Measurements from ENCODE around the gene RCAN1.
A peak's percentile ranks its signal among the peaks of the same experiment; 100 is the strongest.

The RCAN1 gene

DNA sequence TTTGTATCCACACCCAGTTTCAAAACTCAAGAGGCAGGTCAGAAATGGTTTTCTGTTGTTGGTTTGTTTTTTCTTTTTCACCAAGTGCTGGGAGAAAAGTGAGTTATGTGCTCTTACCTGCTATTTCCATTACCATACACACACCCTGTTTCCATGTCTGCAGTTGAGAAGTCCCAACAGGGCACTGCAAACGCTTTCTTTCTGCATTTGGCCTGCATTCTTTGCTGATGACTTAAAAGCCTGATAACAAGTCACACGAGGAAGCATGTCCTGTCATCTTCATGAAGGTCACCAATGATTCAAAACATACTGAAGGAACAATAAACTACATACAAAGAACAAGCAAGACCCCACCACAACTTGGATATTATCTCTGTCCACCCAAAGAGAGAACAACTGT is 78.1 kb downstream of the RCAN1 start:
- DNase-seq: no peak

- DNase-seq: no peak
Observed at GRCh38 chr21:34536311-34536710, 78.6 kb downstream of the RCAN1 start.

- no peak for DNase-seq
Observed at GRCh38 chr21:34535886-34536285, 79.0 kb downstream of the RCAN1 start.

DNA sequence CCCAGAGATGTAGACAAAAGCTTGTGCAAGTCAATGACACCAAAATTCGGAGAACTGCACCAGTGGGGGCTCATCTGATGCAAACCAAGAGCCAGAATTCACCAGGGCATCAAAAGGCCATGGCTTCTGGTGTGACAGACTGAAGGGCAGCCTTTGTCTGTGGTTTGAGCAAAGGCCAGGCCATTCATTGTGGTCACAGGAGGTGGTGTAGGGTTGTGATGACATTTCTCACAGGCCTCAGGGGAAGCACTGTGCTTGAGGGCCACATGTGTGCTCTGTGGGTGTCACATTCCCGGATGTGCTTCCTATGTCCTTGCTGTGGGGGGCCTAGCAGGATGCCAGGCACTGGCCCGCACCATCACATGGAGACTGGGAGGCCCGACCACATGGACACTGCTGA is 80.4 kb downstream of the RCAN1 start:
- DNase-seq: no peak

- no peak for DNase-seq
Observed at GRCh38 chr21:34533938-34534337, 81.0 kb downstream of the RCAN1 start.

GRCh38 chr21:34531399-34531798 is 83.5 kb downstream of the RCAN1 start:
- no peak for DNase-seq

- DNase-seq: no peak
Observed at GRCh38 chr21:34530261-34530660, 84.7 kb downstream of the RCAN1 start.

- DNase-seq: no peak
Observed at GRCh38 chr21:34528131-34528561, 86.8 kb downstream of the RCAN1 start.

DNA sequence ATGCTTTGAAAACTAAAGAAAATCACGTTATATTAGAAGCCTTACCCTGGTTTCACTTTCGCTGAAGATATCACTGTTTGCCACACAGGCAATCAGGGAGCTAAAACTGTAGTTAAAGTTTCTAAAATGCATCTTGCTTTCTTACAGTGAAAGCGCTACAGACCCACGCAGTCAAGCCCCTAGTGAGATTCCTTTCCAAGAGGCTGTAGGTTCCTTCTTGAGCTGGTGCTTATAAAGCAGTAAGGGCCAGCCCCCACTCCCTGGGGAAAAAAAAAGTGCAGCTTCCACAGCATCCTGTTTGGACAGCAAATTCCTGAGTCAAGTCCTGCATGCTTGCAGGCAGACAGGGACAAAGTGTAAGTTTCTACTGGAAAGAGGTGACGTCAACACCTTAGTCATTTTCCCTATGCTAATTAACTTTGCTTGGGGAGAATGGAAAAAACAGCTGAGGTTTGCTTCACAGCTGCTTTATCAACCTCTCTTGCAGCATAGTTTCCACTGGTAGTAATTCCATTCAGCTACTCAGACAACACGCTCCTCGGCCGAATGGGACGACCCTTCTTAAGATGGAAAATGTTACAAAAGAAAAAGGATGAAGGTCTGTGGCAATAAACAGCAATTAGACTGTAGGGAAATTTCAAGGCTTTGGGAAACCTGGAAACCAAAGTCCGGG is 88.2 kb downstream of the RCAN1 start:
- DNase-seq: no peak

- DNase-seq: no peak
Observed at GRCh38 chr21:34526241-34526617, 88.7 kb downstream of the RCAN1 start.

- no peak for DNase-seq
Observed at GRCh38 chr21:34524646-34525601, 90.0 kb downstream of the RCAN1 start.

DNA sequence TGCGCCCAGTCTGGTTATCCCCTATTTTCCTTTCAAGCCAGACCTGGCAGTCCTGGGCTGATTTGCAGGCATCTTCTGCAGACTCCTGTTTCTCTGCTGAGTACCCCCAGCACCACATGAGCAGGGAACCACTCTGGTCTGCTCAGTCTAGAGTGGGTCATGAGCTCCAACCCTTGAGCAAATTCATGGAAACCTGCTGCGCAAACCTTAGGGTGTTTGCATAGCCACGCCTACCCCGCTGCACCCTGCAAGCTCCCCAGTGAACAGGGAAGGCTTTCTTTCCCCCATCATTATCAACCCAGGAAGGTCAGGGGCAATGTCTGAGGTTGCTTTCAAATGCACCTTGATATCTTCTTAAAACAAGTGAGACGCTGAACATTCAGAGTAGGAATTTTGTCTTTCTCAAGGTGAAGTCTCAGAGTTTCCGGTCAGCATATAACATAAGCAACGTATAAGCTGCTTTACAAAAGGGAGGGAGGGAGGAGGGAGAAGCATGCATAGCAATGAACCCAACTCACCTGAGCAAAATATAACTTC is 91.8 kb downstream of the RCAN1 start:
- DNase-seq: no peak

DNA sequence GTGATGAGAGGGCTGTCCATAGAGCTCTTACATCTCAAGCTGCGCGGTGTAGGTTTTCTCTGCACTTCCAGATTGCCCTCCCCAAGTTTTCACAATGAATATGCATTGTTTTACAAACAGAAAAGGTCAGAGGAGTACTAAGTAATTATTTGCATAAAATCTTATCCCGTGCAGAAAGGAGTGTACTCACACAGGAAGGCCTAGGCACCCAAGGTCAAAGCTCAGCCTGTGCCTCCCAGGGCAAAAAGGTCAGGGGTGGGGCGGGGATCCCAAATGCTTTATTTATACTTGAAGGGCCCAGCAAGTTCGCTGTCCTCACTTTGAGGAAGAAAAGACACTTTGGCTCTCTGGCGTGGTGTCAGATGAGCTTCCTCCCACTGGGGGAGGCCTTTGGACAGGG is 92.6 kb downstream of the RCAN1 start:
- DNase-seq: no peak

DNA sequence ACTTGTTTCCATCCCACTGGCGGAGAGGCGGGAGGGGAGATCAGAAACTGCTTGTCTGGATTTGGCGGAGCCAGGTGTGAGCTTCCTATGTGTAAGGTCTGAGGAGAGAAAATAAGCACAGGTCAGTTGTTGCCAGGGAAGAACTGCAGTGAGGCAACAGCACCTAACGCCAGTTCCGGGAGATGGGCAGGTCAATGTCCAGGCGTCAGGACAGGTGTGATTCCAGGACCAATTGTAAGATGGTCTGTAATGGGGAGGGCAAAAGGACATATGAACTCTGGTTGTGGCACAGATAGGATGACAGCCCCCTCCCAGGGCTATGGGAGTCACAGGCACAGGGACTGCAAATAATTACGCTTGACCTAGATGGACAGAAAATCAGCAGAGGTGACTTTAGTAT is 93.4 kb downstream of the RCAN1 start:
- DNase-seq: no peak

DNA sequence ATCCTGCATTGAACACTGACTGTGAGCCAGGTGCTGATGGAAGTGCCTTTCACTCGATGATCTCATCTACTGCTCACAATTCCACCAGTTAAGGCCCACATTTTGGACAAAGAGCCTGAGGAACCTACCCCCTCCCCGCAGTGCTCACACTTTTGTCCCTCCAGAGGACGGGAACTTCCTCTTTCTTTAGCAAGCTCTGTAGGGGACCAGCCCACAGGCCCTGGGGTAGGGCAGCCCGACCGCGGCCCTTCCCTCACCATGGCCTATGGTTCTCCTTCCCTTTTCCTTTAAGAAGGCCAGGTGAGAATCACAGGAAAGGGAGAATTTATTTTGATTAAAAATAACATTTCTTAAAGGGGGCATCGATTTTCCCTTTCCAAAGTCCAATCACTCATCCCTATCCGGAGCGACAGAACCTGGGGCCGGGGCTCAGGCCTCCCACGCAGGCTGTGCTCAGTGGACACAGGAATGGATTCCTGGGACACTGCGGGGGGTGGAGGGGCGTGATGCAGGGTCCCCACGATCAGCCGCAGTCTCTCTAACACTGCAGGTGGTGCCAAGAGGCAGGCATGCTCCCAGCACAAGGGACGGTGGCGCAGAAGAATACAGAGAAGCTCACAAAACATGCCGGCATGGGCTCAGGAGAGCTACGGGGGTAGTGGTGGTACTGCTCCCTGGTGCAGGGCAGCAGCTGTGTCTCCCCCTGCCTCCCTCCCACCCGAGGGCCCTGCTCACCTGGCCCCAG is 94.0 kb downstream of the RCAN1 start:
- DNase-seq: no peak

DNA sequence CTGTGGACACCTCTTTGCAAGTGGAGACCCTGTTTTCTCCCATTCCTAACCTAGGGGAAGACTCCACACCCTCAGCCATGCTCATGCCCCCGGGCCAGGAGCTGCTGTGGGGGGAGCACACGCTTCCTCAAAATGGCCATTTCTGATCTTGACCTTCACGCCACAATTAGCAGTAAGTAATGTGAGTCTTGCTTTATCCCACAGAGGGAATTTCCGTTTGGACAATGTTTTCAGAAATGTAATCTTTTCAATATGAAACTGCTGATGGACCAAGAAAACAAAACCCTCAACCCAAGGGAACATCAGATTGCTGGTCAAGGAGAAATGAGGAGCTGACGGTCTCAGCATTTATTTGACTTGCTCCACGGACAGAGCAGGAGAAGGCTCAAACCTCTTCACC is 94.6 kb downstream of the RCAN1 start:
- DNase-seq: no peak

DNA sequence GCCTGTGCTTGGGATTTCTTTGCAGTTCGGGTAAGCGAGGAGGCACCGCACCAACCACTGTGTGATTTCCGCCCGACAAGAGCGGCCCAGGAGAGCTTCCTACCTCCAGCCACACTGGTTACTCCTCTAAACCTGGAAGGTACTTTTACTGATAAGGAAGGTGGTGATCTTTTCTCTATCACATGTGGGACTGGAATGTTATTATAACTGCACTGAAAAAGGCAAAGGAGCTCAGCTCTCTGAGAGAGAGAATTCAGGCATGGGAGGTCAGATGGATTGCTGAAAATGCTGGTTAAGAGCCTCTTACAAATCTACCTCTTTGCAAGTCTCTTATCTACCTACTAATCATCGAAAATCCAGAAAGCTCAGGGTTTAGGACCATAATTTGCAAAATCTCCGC is 95.2 kb downstream of the RCAN1 start:
- DNase-seq: no peak

GRCh38 chr21:34519016-34519415 is 95.9 kb downstream of the RCAN1 start:
- no peak for DNase-seq

GRCh38 chr21:34518301-34518700 is 96.6 kb downstream of the RCAN1 start:
- no peak for DNase-seq

- peak in 1 of 2 experiments; percentile 17 for DNase-seq
Observed at GRCh38 chr21:34517491-34518245, 97.2 kb downstream of the RCAN1 start.

DNA sequence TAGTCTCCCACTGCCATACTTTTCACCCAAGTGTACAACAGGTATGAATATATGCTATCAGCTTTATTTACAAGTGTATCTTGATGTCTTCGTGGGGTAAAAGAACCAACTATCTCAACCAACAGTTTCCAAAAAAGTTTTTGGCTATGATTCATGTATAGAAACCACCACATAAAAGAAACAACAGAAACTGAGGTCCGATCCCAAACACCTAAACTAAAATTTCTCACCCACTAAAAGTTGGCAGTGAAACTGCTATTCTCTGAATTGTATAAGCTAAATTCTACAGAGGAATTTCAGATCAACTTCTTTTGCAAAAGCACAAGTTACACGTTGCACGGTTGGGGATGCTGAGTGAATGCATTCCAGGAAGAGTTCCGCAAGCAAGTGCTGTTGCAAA is 97.9 kb downstream of the RCAN1 start:
- DNase-seq: no peak

DNA sequence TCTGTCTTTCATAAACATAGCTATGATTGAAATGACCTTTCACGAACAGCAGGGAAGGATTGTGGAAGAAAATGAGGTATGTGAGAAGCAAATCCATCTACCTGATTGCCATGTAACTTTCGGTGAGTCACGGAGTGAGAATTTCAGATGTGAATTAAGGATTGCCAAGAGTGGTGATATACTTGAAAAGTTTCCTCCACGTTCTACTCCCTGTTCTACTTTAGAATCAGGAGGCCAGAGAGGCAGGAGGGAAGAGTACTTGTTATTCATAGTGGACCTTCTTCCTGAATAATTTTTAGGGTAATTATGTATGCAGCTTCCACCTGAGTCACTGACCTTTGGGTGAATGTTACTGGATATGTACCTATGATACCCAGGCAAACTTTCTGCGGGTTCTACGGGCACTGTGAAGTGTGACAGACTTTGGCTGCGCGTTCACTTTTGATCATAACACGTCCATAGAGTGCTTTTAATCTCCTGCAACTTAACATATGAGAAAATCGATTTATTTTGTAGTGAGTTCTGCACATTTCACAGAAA is 100.3 kb downstream of the RCAN1 start:
- no peak for DNase-seq

Measured in NCI-H2081 (cell line).